Caco-2 (cell line): Measurements from ENCODE around the gene LHPP. TPM values are rescaled to one million over a fixed set of nuclear protein-coding genes. Genes with fewer than 3 reads are reported as not detected.

Experiments used
- BruUV-seq: library from RNA; stranded (reverse); fragments of 400-500 nt; replicated peaks from 2 replicates; lab custom pipeline; 2021; lab: Mats Ljungman, UMichigan
- CTCF ChIA-PET: fragments of 300-600 bp; sonication (Branson Sonifier 250); formaldehyde crosslinking; loops from one replicate; lab custom pipeline; 2022; ENCODE audit warnings: antibody characterized with exemption; lab: Charles Lee
- POLR2A ChIA-PET: fragments of 300-600 bp; sonication (Branson Sonifier 250); formaldehyde crosslinking; loops from one replicate; lab custom pipeline; 2022; ENCODE audit warnings: antibody characterized with exemption; lab: Charles Lee
- DNase-seq, 2 experiments: peaks; one replicate each; pipeline versions ENCODE4 v3.0.0 to v3.0.0-alpha.2; 2020 to 2022
- H3K27me3 ChIP-seq: replicated peaks from 2 replicates; pipeline ENCODE4 v1.6.0; 2011; ENCODE audit warnings: low read length; ENCODE audit not compliant: control insufficient read depth, insufficient read depth
- H3K36me3 ChIP-seq: 2 replicates; pipeline ENCODE4 v1.5.1; 2011; ENCODE audit warnings: low read length; ENCODE audit not compliant: control insufficient read depth, insufficient read depth
- H3K4me1 ChIP-seq: fragments of 250-450 bp; sonication (Bioruptor Pico); 2 replicates; pipeline ENCODE4 v1.5.1; 2020; ENCODE audit warnings: mild to moderate bottlenecking
- H3K4me3 ChIP-seq: 2 replicates; pipeline ENCODE4 v1.5.1; 2011; ENCODE audit warnings: low read depth, mild to moderate bottlenecking, control low read depth, low read length
- H3K9me3 ChIP-seq: fragments of 250-450 bp; sonication (Bioruptor Pico); 2 replicates; pipeline ENCODE4 v1.5.1; 2020; ENCODE audit warnings: mild to moderate bottlenecking, moderate library complexity
- H3K27ac Mint-ChIP-seq: one replicate; pipeline ENCODE4 v1.8.0; 2022; ENCODE audit warnings: mixed read lengths; ENCODE audit not compliant: unreplicated experiment
- H3K27me3 Mint-ChIP-seq: one replicate; pipeline ENCODE4 v1.8.0; 2022; ENCODE audit warnings: mixed read lengths; ENCODE audit not compliant: insufficient read depth, unreplicated experiment
- H3K36me3 Mint-ChIP-seq: one replicate; pipeline ENCODE4 v1.8.0; 2022; ENCODE audit warnings: mild to moderate bottlenecking, mixed read lengths; ENCODE audit not compliant: insufficient read depth, unreplicated experiment
- H3K4me1 Mint-ChIP-seq: one replicate; pipeline ENCODE4 v1.8.0; 2022; ENCODE audit warnings: low read depth, mixed read lengths; ENCODE audit not compliant: unreplicated experiment
- H3K4me3 Mint-ChIP-seq: one replicate; pipeline ENCODE4 v1.8.0; 2022; ENCODE audit warnings: mild to moderate bottlenecking, moderate library complexity, mixed read lengths; ENCODE audit not compliant: unreplicated experiment
- H3K9me3 Mint-ChIP-seq: one replicate; pipeline ENCODE4 v1.8.0; 2022; ENCODE audit warnings: mixed read lengths; ENCODE audit not compliant: unreplicated experiment
- intact Hi-C: fragments of 100-400 bp; cut with micrococcal nuclease; formaldehyde crosslinking; loops from one replicate; pipeline ENCODE4 v1.10.0; 2022; ENCODE audit not compliant: unreplicated experiment
- total RNA-seq: library from RNA; stranded (reverse); gene quantifications from 2 replicates; pipeline ENCODE4 v1.2.3, GENCODE V29; 2022
- TF ChIP-seq, protein P1 (sequence below), 2 experiments: fragments of 200-600 bp in 1 of 2; IDR thresholded peaks; 1 replicate in 1 of 2; 2 replicates in 1 of 2; pipeline versions ENCODE4 v1.5.1 to v1.8.0; 2011 to 2022; ENCODE audit warnings: antibody characterized with exemption in 1 of 2, control low read depth in 1 of 2, inconsistent platforms in 1 of 2, low read depth in 1 of 2, low read length in 1 of 2, mild to moderate bottlenecking in 1 of 2, moderate library complexity in 1 of 2; ENCODE audit not compliant: insufficient read depth in 1 of 2, severe bottlenecking in 1 of 2, unreplicated experiment in 1 of 2

Gene LHPP
- total RNA-seq, 1 experiment from 2014 or later: 15.9 TPM

DNA sequence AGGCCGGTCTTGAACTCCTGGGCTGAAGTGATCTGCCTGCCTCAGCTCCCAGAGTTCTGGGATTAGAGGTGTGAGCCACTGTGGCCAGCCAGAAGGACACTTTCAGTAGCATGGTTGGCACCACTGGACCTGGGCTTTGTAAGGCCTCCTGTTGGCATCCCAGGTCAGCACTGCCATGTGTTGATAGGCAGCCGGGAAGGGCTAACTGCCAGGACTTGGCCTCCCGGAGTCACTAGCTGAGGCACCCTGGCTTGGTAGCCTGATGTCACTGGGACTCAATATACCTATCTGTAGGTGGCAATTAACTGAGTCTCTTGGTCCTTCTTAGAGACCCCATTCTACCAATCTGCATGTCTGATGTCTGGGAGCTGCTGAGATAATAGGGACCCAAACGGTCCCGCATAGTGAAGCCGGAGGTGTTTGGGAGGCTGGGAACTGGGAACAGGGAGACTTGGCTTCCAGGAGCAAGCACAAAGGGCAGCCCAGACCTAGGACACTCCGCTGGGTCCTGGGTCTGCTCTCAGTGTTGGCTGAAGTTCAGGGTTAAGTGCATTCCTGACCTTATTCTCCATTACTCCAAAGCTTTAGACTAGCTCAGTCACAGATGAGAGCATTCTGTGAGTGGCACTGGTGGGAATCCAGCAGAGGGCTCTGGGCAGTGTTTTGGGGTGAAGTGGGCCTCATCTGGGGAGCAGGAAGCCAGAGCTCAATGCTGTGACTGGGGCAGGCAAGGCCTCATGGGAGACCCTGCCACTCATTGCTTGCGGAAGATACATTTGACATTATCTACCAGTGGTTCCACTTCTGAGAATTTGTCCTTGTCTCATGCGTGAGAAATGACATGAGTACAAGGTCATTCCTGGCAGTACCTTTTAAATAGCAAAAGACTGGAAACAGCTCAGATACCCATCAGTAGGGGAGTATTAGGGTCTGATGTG lies 2.7 kb downstream of the LHPP start:
- ChIA-PET POLR2A (interaction anchor here (0.7 kb wide), 1 partner anchor 45 kb away, joined by 3 read pairs; no protein-coding TSS in a partner anchor), CTCF (interaction anchor here (0.7 kb wide), 1 partner anchor 81 kb away, joined by 8 read pairs; no protein-coding TSS in a partner anchor)
- peak overlapping the region; percentile 21 for H3K27ac Mint-ChIP-seq
- peaks cover 6% of the 10 kb centered on the region for H3K36me3 Mint-ChIP-seq
- H3K4me1 Mint-ChIP-seq: peaks cover 31% of the 10 kb centered on the region
- Histone ChIP-seq H3K4me3 (no peak overlapping the region), H3K9me3 (no peaks in the 10 kb centered on the region), H3K4me1 (peaks cover 23% of the 10 kb centered on the region), H3K36me3 (no peaks in the 10 kb centered on the region; the same call in 1 of the 2 replicates), H3K27me3 (no peaks in the 10 kb centered on the region)
- H3K4me3 Mint-ChIP-seq: no peak overlapping the region
- no peaks in the 10 kb centered on the region for H3K27me3 Mint-ChIP-seq
- no TSS peak for BruUV-seq
- intact Hi-C loops: no loop called here
- H3K9me3 Mint-ChIP-seq: no peaks in the 10 kb centered on the region
- TF ChIP-seq, protein P1, sequence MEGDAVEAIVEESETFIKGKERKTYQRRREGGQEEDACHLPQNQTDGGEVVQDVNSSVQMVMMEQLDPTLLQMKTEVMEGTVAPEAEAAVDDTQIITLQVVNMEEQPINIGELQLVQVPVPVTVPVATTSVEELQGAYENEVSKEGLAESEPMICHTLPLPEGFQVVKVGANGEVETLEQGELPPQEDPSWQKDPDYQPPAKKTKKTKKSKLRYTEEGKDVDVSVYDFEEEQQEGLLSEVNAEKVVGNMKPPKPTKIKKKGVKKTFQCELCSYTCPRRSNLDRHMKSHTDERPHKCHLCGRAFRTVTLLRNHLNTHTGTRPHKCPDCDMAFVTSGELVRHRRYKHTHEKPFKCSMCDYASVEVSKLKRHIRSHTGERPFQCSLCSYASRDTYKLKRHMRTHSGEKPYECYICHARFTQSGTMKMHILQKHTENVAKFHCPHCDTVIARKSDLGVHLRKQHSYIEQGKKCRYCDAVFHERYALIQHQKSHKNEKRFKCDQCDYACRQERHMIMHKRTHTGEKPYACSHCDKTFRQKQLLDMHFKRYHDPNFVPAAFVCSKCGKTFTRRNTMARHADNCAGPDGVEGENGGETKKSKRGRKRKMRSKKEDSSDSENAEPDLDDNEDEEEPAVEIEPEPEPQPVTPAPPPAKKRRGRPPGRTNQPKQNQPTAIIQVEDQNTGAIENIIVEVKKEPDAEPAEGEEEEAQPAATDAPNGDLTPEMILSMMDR (IDR thresholded peaks at IDR 0.05; ENCODE audit: insufficient read depth in 1 of 2, low read depth in 1 of 2, low read length in 1 of 2, severe bottlenecking in 1 of 2, unreplicated experiment in 1 of 2): no peak
- no peak for DNase-seq

DNA sequence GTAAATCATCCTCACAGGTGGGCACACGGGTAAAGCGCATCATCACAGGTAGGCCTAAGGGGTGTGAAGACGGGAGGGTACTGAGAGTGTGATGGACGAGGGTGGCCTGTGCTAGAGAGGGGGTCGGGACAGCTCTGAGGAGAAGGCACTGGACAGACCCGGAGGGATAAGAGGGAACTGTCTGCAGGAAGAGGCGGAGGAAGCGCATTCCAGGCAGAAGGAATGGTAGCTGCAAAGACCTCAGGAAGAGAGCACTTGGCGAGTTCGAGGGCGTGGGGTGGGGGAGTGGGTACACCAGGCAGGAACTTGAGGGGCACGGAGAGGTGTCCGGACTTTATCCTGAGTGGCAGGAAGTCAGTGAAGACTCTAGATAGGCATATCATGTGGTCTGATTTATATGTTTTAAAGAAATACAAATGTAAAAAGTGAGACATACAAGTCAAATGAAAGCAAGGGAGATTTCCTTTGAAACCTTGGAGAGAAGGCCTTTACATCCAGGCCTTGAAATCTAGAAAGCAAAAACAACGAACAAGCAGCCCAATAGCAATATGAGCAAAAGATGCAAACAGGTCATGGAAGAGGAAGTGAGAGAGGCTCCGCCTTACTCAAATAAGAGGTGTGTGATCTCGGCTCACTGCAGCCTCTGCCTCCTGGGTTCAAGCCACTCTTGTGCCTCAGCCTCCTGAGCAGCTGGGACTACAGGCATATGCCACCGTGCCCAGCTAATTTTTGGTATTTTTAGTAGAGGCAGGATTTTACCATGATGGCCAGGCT lies 3.6 kb downstream of the LHPP start:
- Mint-ChIP-seq H3K4me3 (no peak overlapping the region), H3K27ac (peak overlapping the region; percentile 21), H3K4me1 (peaks cover 28% of the 10 kb centered on the region), H3K27me3 (no peaks in the 10 kb centered on the region), H3K36me3 (peaks cover 6% of the 10 kb centered on the region), H3K9me3 (no peaks in the 10 kb centered on the region)
- H3K4me1 ChIP-seq: peaks cover 20% of the 10 kb centered on the region
- no peaks in the 10 kb centered on the region; the same call in none of the 2 replicates for H3K36me3 ChIP-seq
- ChIA-PET POLR2A (interaction anchor here (0.7 kb wide), 1 partner anchor 46 kb away, joined by 3 read pairs; no protein-coding TSS in a partner anchor), CTCF (no interaction called here)
- intact Hi-C loops: no loop called here
- no peak overlapping the region for H3K4me3 ChIP-seq
- no peaks in the 10 kb centered on the region for H3K27me3 ChIP-seq
- TF ChIP-seq, protein P1 (IDR thresholded peaks at IDR 0.05; ENCODE audit: insufficient read depth in 1 of 2, low read depth in 1 of 2, low read length in 1 of 2, severe bottlenecking in 1 of 2, unreplicated experiment in 1 of 2): no peak
- no peak for DNase-seq
- no peaks in the 10 kb centered on the region for H3K9me3 ChIP-seq
- BruUV-seq: no TSS peak
